Tibial nerve (tissue), 3 donors: ENCODE results near the gene SLC30A7.

Experiments
- CTCF ChIP-seq, 5 experiments: fragments of 200-600 bp in 3 of 5; fragments of 450-650 bp in 2 of 5; sonication (generic) in 3 of 5; IDR thresholded peaks; one replicate each; pipeline ENCODE4 v1.5.1; 2016 to 2019; ENCODE audit warnings: antibody characterized with exemption in 5 of 5, mild to moderate bottlenecking in 3 of 5, moderate library complexity in 2 of 5
- POLR2A ChIP-seq, 2 donors: fragments of 450-650 bp; IDR thresholded peaks; one replicate each; pipeline ENCODE4 v1.6.1; 2017; ENCODE audit warnings: antibody characterized with exemption in 2 of 2, mild to moderate bottlenecking in 2 of 2, moderate library complexity in 2 of 2

DNA sequence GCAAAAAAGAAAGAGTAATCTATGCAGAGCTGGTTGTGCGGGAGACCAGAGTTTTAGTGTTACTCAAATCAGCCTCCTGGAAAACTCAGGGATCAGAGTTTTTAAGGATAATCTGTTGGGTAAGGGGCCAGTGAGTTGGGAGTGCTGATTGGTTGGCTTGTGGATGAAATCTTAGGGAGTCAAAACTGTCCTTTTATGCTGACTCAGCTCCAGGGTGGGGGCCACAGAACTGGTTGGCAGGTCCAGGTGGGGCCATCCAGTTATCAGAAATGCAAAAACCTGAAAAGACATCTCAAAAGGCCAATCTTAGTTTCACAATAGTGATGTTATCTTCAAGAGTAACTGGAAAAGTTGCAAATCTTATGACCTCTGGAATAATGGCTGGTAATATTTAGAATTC is 4.5 kb upstream of the SLC30A7 start:
- no peak for TF ChIP-seq CTCF (IDR thresholded peaks at IDR 0.05)
- no peak for TF ChIP-seq POLR2A (IDR thresholded peaks at IDR 0.05)
